Stimulated activated CD4-positive, alpha-beta T cell treated with anti-CD3 and anti-CD28 coated beads, Interleukin-12 subunit alpha, Interleukin-12 subunit beta, amount 100 ng/mL, for 4 hours (primary cell): ENCODE results near the gene MRGPRF.

Experiments used
- DNase-seq: peaks from one replicate; pipeline ENCODE4 v3.0.0-alpha.2; 2020

The MRGPRF gene

GRCh38 chr11:69050592-69051380 is 37.7 kb upstream of the MRGPRF start:
- DNase-seq = no peak

- no peak for DNase-seq
These were observed 36.4 kb upstream of the MRGPRF start for GRCh38 chr11:69049490-69049867.

DNA sequence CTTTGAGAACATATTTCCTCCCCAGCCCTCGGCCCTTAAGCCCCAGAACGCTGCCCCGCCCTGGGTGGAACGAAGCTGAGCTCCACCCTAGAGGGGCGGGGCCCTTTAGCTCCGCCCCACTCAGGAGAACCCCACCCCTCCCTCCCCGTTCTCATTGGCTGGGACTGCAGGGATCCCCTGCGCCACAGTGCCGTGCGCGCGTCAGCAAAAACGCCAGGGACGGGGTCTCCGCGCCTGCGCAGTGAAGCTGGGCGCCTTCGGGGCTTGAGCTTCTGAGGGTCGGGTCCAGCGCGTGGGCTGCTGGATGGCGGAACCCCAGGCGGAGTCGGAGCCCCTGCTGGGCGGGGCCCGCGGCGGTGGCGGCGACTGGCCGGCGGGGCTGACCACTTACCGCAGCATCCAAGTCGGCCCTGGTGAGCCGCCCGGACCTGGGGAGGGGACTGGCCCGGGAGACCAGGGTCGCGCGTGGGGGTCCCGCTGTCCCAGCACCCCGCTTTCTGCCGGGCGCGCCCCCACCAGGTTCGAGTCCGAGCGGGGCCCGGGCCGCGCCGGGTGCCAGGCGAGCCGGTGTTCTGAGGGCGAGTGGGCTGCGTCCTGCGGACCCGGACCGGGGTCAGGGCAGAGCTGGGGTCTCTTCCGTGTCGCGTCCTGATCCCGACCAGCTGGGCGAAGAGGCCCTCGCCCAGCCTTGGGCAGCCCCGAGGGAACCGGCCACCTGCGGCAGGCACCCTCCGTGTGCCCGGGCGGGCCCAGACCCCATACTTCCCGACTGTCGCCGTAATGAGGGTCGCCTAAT is 35.8 kb upstream of the MRGPRF start, which contains the start of gene TPCN2:
TSS of gene TPCN2 (plus strand) at position 239 of the 796 bp plus-strand sequence. CDS start at position 305, 66 bp downstream.
- peak; percentile 90 for DNase-seq

- DNase-seq = no peak
These were observed 35.1 kb upstream of the MRGPRF start for GRCh38 chr11:69048031-69048693.

- DNase-seq = no peak
These were observed 31.3 kb upstream of the MRGPRF start for GRCh38 chr11:69044111-69045013.

DNA sequence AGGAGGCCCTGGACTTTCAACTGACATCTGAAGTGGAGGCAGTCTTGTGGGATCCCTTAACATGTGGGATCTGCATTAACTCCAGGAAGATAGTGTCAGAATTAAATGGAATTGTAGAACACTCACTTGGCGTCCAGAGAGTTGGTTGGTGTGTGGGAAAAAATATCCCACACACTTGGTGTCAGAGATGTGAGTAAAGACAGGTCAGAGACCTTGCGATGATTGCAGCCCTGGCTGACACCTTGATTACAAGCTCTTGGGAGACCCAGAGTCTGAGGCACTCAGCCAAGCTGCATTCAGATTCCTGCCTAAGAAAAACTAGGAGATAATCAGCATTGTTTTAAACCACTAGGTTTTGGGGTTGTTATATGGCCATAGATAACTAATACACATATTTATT is 28.5 kb upstream of the MRGPRF start:
- no peak for DNase-seq

DNA sequence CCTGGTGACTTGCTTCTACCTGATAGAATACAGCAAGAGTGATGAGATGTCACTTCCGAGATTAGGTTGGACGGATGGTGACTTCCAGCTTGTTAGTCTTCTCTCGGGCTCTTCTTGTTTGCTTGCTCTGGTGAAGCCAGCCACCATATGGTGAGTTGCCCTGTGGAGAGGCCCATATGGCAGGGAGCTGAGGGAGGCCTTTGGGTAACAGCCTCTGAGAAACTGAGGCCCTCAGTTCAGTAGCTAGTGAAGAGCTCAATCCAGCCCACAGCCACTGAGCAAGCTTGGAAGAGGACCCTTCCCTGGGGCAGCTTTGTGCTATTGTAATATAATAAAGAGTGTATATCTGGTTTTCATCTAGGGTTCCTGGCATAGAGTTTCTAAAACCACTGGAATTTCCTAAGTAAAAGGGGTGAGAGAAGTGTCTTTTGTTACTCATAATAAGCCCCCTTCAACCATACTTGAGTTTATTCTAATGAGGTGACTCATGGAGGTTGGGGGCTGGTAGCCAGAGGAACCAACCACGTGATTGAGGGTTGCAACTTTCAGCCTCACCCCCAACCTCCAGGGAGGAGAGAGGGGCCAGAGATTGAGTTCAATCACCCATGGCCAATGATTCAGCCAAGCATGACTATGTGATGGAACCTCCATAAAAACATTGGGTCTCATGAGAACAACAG is 27.7 kb upstream of the MRGPRF start:
- DNase-seq = no peak

- no peak for DNase-seq
These were observed 27.0 kb upstream of the MRGPRF start for GRCh38 chr11:69040051-69040450.

DNA sequence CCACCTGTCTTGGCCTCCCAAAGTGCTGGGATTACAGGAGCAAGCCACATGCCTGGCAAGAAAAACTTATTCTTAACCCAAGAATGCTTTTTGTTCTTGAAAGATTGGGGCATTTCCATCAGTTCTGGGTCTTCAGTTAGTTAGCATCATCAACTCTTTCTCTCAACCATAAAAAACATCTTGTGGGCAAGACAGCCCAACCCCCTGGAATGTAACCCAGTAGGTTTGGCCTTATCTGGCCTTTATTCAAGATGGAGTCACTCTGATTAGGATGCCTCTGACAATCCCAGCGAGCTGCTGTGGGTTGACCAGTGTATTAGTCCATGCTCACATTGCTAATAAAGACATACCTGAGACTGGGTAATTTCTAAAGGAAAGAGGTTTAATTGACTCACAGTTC is 26.5 kb upstream of the MRGPRF start:
- DNase-seq = no peak

DNA sequence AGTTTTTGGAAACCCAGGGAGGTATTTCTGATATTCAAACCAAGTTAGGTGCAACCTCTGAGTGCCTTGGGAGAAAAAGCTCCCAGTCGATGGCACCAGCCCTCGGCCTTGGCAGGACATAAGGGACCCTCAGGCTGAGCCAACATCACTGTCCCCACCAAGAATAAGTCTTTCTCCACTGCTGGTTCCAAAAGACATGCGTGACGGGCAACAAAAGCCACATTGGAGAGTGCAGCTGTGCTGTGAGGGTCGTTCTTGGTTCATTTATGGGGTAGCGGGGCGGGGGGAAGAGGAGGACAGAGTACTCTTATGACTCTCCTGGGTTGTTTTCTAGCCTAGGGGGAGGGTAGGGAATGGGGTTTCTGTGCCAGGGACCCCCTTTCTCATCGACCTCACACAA is 24.5 kb upstream of the MRGPRF start:
- no peak for DNase-seq

DNA sequence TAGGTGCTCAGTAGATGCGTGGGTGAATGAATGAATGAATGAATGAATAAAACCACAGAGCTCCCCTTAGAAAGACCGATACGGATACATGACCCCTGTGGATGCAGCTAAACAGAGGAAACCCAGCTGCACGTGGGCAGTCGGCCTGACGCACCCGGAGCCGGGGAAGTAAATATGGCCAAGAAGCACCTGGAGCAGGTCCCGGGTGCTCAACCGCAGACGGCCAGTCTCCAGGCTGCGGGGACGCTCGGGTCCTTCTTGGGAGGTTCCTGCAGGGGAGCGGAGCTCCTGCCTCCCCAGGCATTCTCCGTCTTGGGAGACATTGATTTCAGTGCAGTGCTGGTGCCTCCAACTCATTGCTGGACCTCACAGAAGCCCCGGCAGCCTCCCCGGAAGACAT is 24.0 kb upstream of the MRGPRF start:
- no peak for DNase-seq

GRCh38 chr11:69035946-69036340 is 22.9 kb upstream of the MRGPRF start:
- no peak for DNase-seq

GRCh38 chr11:69035150-69035945 is 22.3 kb upstream of the MRGPRF start:
- DNase-seq = no peak

- no peak for DNase-seq
These were observed 21.2 kb upstream of the MRGPRF start for GRCh38 chr11:69034123-69034867.

DNA sequence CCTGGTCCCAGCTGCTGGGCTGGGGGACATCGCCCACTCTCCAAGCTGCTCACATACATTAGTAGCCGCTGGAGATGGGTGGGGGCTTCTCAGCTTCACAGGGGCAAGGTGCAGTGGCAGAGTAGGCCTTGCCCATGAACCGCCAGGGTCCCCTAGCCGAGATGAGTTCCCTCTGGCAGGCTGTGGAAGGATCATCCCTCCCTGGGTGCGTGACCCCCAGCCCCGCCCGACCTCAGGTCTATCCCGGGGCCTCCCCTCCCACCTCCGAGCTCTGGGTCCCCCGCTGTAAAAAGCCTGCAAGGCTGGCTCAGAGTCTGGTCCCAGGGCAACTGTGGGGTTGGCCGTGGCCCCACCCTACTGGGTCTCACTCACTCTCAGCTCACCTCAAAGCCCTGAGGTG is 20.4 kb upstream of the MRGPRF start:
- DNase-seq = no peak

DNA sequence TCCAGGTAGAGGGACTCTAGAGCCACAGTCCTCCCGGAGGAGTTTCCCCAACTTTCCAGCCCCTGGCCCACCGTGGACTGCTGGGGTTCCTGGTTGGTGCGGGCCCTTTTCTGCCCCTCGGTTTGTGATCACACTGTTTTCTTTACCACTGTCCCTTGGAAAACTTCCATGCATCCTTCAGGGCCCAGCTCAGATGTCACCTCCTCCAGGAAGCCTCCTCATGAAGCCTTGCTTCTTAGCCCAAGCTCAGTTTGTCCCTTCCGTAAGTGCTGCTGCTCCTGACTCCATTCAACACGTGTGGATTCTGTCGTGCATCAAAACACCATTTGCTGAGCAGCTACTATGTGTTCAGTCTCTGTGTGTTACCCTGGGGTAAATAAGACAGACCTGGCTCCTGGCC is 19.8 kb upstream of the MRGPRF start:
- DNase-seq = no peak

DNA sequence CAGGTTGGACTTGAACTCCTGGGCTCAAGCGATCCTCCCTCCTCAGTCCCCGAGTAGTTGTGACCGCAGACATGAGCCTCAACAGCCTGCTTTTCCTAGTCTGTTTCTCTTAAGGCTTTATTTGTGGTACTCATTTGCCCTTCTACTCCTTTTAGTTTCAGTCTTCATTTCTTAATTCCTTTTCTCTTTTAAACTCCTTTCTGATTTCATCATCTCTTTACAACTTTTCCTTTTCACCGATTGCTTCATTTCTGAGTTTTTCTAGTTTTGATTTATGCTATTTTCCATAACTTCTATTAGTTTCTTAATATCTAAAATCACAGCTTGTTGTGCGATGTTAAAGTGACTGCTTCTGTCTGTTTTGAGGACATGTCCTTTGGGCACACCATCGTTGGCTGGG is 17.3 kb upstream of the MRGPRF start:
- DNase-seq = no peak

- no peak for DNase-seq
These were observed 14.8 kb upstream of the MRGPRF start for GRCh38 chr11:69027704-69028372.

DNA sequence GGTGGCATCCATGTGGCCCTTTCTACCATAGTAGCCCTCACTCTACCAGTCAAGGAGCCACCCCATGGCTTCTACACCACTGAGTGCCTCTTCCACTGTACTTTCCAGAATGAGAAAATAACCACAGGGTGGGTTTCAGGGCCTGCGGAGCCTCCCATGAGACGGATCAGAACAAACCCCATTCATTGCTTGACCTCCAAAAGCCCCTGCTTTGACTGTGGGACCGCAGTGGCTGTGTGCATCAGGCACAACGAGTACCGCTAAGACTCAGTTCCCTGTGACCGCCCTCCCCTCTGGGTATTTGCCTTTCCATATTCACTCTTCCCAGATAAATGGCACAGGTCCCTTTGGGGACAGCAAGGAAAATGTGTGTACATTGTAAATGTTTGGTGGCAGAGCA is 11.5 kb upstream of the MRGPRF start:
- no peak for DNase-seq

GRCh38 chr11:69022260-69022659 is 9.2 kb upstream of the MRGPRF start:
- no peak for DNase-seq
